ENCODE data around the gene PDE4B. TPM values are rescaled to one million over a fixed set of nuclear protein-coding genes. Genes with fewer than 3 reads are reported as not detected.

PDE4B gene
- total RNA-seq, 1 experiment from 2014 or later: not detected

DNA sequence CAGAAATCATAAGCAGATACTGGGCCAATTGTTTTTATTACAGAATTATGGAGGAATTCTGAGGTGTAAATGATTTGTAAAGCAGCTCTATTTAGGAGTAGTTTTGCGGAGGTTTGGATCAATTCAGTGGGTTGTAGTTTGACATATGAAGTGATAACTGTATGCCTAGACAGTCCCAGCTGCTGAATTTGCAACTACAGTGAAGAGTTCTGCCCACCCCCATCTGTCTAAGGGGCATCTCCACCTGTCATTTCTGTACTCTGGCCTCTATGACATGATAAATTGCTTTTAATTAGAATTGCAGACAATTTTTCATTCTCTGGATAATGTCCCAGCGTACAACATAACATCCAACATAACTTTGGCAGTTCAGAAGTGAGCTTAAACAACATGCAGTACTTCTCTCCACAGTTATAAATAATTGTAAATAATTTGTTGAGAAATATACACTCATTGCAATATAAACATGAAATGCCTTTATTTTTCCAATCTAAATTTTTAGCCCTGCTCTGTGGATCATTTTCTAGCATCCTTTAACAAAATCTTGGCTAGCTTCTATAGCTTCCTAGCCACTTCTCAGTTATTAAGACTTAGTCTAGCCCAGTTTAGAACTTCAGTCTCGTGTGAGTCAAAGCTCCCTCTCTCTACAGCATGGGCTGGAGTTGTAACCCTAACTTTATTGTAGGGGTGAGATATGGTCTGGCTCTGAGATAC lies 52.3 kb downstream of the PDE4B start:
- CTCF ChIA-PET: no interaction called here
- no peaks in the 10 kb centered on the region for H3K9me3 ChIP-seq

DNA sequence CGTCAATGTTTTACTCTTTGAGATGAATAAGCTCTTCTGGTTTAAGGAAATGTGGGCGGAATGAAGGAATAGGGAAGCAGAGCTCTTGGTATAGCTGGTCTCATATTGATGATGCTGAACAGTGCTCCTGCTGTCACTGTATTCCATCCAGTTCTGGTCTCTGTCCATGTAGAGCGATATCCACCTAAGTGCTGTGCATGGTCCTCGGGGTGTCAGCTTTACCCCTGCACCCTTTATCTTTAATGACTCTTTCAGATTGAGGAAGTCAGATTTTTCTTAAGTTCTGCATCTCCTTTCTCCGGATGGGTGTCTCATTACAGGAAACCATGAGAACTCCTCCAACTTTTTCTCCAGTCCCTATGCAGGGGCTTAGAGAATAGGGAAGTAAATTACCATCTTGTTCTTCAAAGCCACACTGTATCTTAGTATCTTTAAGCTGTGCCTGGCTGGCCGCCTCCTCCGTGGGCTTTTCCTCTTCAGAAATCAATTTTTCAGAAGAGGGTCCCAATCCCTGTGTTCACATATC lies 52.9 kb downstream of the PDE4B start:
- BruUV-seq (replicated peaks): no TSS peak
- H3K4me3 ChIP-seq (ENCODE audit: low read depth, low read length): no peak overlapping the region
- Mint-ChIP-seq H3K27ac (ENCODE audit: unreplicated experiment) (no peak overlapping the region), H3K4me1 (ENCODE audit: low read depth, unreplicated experiment) (no peaks in the 10 kb centered on the region), H3K27me3 (ENCODE audit: insufficient read depth, unreplicated experiment) (peaks cover 4% of the 10 kb centered on the region), H3K4me3 (ENCODE audit: unreplicated experiment) (no peak overlapping the region), H3K9me3 (ENCODE audit: unreplicated experiment) (no peaks in the 10 kb centered on the region), H3K36me3 (ENCODE audit: insufficient read depth, unreplicated experiment) (no peaks in the 10 kb centered on the region)
- intact Hi-C loops (cut with micrococcal nuclease; ENCODE audit: unreplicated experiment): no loop called here
- no peaks in the 10 kb centered on the region for H3K9me3 ChIP-seq
- no peaks in the 10 kb centered on the region for H3K36me3 ChIP-seq (ENCODE audit: control insufficient read depth, insufficient read depth, low read length)
- no peak for TF ChIP-seq CTCF (IDR thresholded peaks at IDR 0.05; ENCODE audit: insufficient read depth in 1 of 2, low read depth in 1 of 2, low read length in 1 of 2, severe bottlenecking in 1 of 2, unreplicated experiment in 1 of 2)
- DNase-seq: no peak
- no peaks in the 10 kb centered on the region for H3K27me3 ChIP-seq (replicated peaks; ENCODE audit: control insufficient read depth, insufficient read depth, low read length)
- POLR2A ChIA-PET: no interaction called here
- CTCF ChIA-PET: no interaction called here
- H3K4me1 ChIP-seq: no peaks in the 10 kb centered on the region

More for the DNA sequence above, 52.3 kb downstream of the PDE4B start:
- no peaks in the 10 kb centered on the region for H3K36me3 Mint-ChIP-seq (ENCODE audit: insufficient read depth, unreplicated experiment)
- BruUV-seq (replicated peaks): no TSS peak
- intact Hi-C loops (cut with micrococcal nuclease; ENCODE audit: unreplicated experiment): no loop called here
- TF ChIP-seq CTCF (IDR thresholded peaks at IDR 0.05; ENCODE audit: insufficient read depth in 1 of 2, low read depth in 1 of 2, low read length in 1 of 2, severe bottlenecking in 1 of 2, unreplicated experiment in 1 of 2): no peak
- DNase-seq: no peak
- POLR2A ChIA-PET: no interaction called here
- no peak overlapping the region for H3K4me3 Mint-ChIP-seq (ENCODE audit: unreplicated experiment)
- H3K27me3 ChIP-seq (replicated peaks; ENCODE audit: control insufficient read depth, insufficient read depth, low read length): no peaks in the 10 kb centered on the region
- no peaks in the 10 kb centered on the region for H3K4me1 ChIP-seq
- H3K27ac Mint-ChIP-seq (ENCODE audit: unreplicated experiment): no peak overlapping the region
- no peaks in the 10 kb centered on the region for H3K4me1 Mint-ChIP-seq (ENCODE audit: low read depth, unreplicated experiment)
- no peaks in the 10 kb centered on the region for H3K36me3 ChIP-seq (ENCODE audit: control insufficient read depth, insufficient read depth, low read length)
- no peaks in the 10 kb centered on the region for H3K9me3 Mint-ChIP-seq (ENCODE audit: unreplicated experiment)
- no peak overlapping the region for H3K4me3 ChIP-seq (ENCODE audit: low read depth, low read length)
- H3K27me3 Mint-ChIP-seq (ENCODE audit: insufficient read depth, unreplicated experiment): peaks cover 4% of the 10 kb centered on the region

DNA sequence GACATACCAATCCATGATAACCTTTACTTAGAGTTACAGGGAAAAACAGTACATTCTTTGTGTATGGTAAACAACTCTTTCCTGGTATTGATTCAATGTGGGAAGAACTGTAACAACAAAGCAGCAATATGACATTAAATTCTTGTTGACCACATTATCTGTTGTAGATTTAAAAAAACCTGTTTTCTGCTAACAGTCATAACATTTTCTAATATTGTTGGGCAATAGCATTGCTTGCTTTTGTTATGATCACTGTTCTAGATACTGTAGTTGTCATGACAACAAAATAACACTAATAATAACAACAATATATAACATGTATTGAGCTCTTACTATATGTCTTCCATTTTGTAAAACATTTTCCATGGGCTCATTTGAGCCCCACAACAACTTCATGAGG lies 54.2 kb downstream of the PDE4B start:
- Mint-ChIP-seq H3K27ac (ENCODE audit: unreplicated experiment) (no peak overlapping the region), H3K27me3 (ENCODE audit: insufficient read depth, unreplicated experiment) (no peaks in the 10 kb centered on the region), H3K4me1 (ENCODE audit: low read depth, unreplicated experiment) (no peaks in the 10 kb centered on the region), H3K36me3 (ENCODE audit: insufficient read depth, unreplicated experiment) (no peaks in the 10 kb centered on the region), H3K9me3 (ENCODE audit: unreplicated experiment) (no peaks in the 10 kb centered on the region), H3K4me3 (ENCODE audit: unreplicated experiment) (no peak overlapping the region)
- H3K4me1 ChIP-seq: no peaks in the 10 kb centered on the region
- H3K4me3 ChIP-seq (ENCODE audit: low read depth, low read length): no peak overlapping the region
- no TSS peak for BruUV-seq (replicated peaks)
- no peaks in the 10 kb centered on the region for H3K9me3 ChIP-seq
- POLR2A ChIA-PET: no interaction called here
- no peak for TF ChIP-seq CTCF (IDR thresholded peaks at IDR 0.05; ENCODE audit: insufficient read depth in 1 of 2, low read depth in 1 of 2, low read length in 1 of 2, severe bottlenecking in 1 of 2, unreplicated experiment in 1 of 2)
- no peak for DNase-seq
- CTCF ChIA-PET: no interaction called here
- H3K36me3 ChIP-seq (ENCODE audit: control insufficient read depth, insufficient read depth, low read length): no peaks in the 10 kb centered on the region
- intact Hi-C loops (cut with micrococcal nuclease; ENCODE audit: unreplicated experiment): no loop called here
- H3K27me3 ChIP-seq (replicated peaks; ENCODE audit: control insufficient read depth, insufficient read depth, low read length): no peaks in the 10 kb centered on the region
